ENCODE measurements around the gene STAT4.

STAT4 gene

DNA sequence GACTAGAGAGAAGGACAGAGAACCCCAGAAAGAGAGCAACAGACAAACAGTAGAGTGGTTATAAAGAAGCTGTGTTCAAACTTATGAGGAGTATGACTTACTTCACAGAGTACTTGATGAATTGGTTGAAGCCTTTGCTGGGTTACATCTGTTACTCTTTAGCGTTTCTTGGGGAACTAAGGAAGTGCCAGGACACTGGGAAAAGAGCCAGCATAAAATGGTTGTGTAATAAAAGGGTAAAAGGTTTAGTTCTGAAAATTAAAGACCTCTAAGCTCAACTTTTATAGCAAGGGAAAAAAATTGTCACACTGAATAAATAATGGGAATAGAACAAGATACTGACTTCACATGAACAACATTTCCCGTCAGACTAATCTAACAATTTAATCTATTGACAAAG lies 17.0 kb upstream of the STAT4 start:
- DNase-seq (ENCODE audit: low read depth), result no peak
- TF ChIP-seq, protein P1, sequence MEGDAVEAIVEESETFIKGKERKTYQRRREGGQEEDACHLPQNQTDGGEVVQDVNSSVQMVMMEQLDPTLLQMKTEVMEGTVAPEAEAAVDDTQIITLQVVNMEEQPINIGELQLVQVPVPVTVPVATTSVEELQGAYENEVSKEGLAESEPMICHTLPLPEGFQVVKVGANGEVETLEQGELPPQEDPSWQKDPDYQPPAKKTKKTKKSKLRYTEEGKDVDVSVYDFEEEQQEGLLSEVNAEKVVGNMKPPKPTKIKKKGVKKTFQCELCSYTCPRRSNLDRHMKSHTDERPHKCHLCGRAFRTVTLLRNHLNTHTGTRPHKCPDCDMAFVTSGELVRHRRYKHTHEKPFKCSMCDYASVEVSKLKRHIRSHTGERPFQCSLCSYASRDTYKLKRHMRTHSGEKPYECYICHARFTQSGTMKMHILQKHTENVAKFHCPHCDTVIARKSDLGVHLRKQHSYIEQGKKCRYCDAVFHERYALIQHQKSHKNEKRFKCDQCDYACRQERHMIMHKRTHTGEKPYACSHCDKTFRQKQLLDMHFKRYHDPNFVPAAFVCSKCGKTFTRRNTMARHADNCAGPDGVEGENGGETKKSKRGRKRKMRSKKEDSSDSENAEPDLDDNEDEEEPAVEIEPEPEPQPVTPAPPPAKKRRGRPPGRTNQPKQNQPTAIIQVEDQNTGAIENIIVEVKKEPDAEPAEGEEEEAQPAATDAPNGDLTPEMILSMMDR (conservative IDR thresholded peaks at IDR 0.05; ENCODE audit: low read depth, low read length), result no peak
- H3K4me3 ChIP-seq (ENCODE audit: low read length), result no peak overlapping the region

DNA sequence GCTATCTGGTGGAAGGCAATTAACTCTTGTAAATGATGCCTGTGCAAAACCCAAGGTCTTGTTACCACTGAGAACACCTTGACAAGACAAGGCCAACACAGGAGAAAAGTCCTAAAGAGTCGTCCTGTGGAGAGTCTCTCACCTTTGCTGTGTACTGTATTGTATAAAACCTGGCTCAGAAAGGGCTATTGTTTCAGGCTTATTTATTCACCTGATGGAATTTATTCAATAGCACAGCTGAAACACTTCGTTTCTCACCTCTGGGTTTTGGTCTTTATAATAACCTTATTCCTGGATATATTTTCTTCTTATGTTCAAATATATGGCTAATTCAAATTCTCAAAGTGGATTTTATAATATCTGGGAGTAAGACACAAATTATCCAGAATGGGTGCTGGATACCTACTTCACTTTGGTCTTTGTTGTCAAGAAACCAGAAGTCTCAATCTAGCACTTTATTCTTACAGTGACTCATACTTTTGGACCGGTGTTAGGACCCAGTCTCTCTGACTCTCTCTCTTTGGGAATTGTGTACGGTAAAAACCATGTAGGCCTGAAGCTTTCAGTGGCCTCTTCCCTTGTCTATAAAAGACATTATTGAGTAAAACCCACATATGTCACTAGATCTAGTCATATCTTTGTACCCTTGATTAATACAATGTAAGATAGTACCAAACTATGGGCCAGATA lies 16.1 kb upstream of the STAT4 start:
- no peak overlapping the region for H3K4me3 ChIP-seq (ENCODE audit: low read length)
- TF ChIP-seq, protein P1 (conservative IDR thresholded peaks at IDR 0.05; ENCODE audit: low read depth, low read length), result no peak
- no peak for DNase-seq (ENCODE audit: low read depth)

- H3K4me3 ChIP-seq (ENCODE audit: low read length), result no peak overlapping the region
- TF ChIP-seq, protein P1 (conservative IDR thresholded peaks at IDR 0.05; ENCODE audit: low read depth, low read length), result no peak
- no peak for DNase-seq (ENCODE audit: low read depth)
These were observed 15.4 kb upstream of the STAT4 start for GRCh38 chr2:191166111-191166755.

- TF ChIP-seq, protein P1 (conservative IDR thresholded peaks at IDR 0.05; ENCODE audit: low read depth, low read length), result peak; percentile 70
- H3K4me3 ChIP-seq (ENCODE audit: low read length), result no peak overlapping the region
- DNase-seq (ENCODE audit: low read depth), result no peak
These were observed 14.4 kb upstream of the STAT4 start for GRCh38 chr2:191165176-191165643.

DNA sequence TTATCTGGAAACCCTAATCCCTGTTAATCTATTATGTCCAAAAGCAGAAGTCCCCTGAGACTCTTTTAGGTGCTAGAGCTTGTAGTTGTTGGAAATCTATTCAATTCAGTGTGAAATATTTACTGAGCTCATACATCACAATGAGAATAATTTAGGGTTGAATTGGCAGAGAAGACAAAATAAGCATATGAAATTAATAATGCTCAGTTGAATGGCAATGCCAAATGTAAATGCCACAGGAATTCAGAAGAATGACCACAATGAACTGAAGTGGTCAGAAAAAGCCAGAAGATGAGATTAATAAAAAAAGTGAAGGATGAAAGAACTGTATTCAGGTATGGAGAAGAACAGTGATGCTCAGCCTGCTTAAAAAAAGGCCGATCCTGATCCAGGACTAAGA lies 8.0 kb upstream of the STAT4 start:
- no peak overlapping the region for H3K4me3 ChIP-seq (ENCODE audit: low read length)
- TF ChIP-seq, protein P1 (conservative IDR thresholded peaks at IDR 0.05; ENCODE audit: low read depth, low read length), result no peak

DNA sequence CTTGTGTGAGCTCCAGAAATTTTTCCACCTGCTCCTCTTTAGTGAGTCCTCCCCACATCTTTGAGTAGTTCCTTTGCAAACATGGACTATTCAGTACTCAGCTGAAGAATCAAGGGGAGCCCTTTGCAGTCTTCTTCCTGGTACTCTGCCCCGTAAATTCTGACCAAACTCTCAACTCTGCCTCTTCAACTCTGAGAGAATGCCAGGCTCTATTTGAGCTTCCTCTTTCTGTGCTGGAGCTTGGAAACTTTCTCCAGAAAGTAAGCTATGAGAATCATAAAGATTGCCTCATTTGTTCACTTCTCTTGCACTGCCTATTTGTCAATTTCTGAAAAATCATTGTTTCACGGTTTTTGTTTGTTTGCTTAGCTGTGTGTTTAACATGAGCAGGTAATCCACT lies 7.4 kb upstream of the STAT4 start:
- TF ChIP-seq, protein P1 (conservative IDR thresholded peaks at IDR 0.05; ENCODE audit: low read depth, low read length), result no peak
- no peak overlapping the region for H3K4me3 ChIP-seq (ENCODE audit: low read length)
- no peak for DNase-seq (ENCODE audit: low read depth)

More for the DNA sequence above, 8.0 kb upstream of the STAT4 start:
- no peak for DNase-seq (ENCODE audit: low read depth)

GRCh38 chr2:191155608-191156071 lies 4.8 kb upstream of the STAT4 start:
- no peak overlapping the region for H3K4me3 ChIP-seq (ENCODE audit: low read length)
- DNase-seq (ENCODE audit: low read depth), result peak; percentile 63
- TF ChIP-seq, protein P1 (conservative IDR thresholded peaks at IDR 0.05; ENCODE audit: low read depth, low read length), result peak; percentile 72
